HepG2 (cell line): ENCODE measurements around the gene SMPD2. TPM values are rescaled to one million over a fixed set of nuclear protein-coding genes. Genes with fewer than 3 reads are reported as not detected.

Source experiments
- ATAC-seq: fragments of 200-7000 bp; cut with Tn5 transposase; 3 replicates; pipeline ENCODE4 v1.9.1; 2020; ENCODE audit warnings: mild to moderate bottlenecking, moderate library complexity
- BruUV-seq: library from RNA; stranded (reverse); fragments of 400-500 nt; replicated peaks from 2 replicates; lab custom pipeline; 2021; lab: Mats Ljungman, UMichigan
- CTCF ChIA-PET: fragments of 300-600 bp; formaldehyde crosslinking; extraction: SDS; loops from one replicate; lab custom pipeline; 2021; ENCODE audit warnings: low total read pairs, inconsistent platforms, low intra/inter-chr PET ratio; lab: Yijun Ruan, JAX
- POLR2A ChIA-PET: fragments of 350-600 bp; sonication (Branson Sonifier 250); formaldehyde crosslinking; loops from one replicate; lab custom pipeline; 2020; ENCODE audit warnings: antibody characterized with exemption, inconsistent platforms; lab: Yijun Ruan, JAX
- DNase-seq: peaks from one replicate; pipeline ENCODE4 v3.0.0-alpha.2; 2015; ENCODE audit warnings: low spot score
- FAIRE-seq: peaks from 3 replicates; lab custom pipeline; 2011; peaks lifted over from hg19 to GRCh38; lab: Jason Lieb, UNC
- H2AFZ ChIP-seq: one replicate; pipeline ENCODE4 v1.6.1; 2011; ENCODE audit warnings: low read length, inconsistent platforms
- H3K27ac ChIP-seq: fragments of 300-600 bp; 3 replicates; pipeline ENCODE4 v1.8.0; 2011; ENCODE audit warnings: mixed run types, mild to moderate bottlenecking, mixed read lengths, low read length, inconsistent platforms; ENCODE audit not compliant: insufficient read depth; ENCODE audit errors: extremely low read length
- H3K27me3 ChIP-seq, 2 experiments: fragments of 200-600 bp in 1 of 2; 2 replicates in 1 of 2; 3 replicates in 1 of 2; pipeline versions ENCODE4 v1.6.0 to v1.8.0; 2011; ENCODE audit warnings: low read length in 2 of 2, mild to moderate bottlenecking in 2 of 2, moderate library complexity in 2 of 2, inconsistent platforms in 1 of 2; ENCODE audit not compliant: insufficient read depth in 2 of 2, control insufficient read depth in 1 of 2
- H3K36me3 ChIP-seq, 2 experiments: fragments of 200-600 bp in 1 of 2; replicated peaks in 1 of 2; 2 replicates in 1 of 2; 3 replicates in 1 of 2; pipeline versions ENCODE4 v1.5.1 to v1.8.0; 2011; ENCODE audit warnings: low read length in 2 of 2, inconsistent platforms in 1 of 2; ENCODE audit not compliant: insufficient read depth in 2 of 2, control insufficient read depth in 1 of 2
- H3K4me1 ChIP-seq: 2 replicates; pipeline ENCODE4 v1.5.1; 2012; ENCODE audit warnings: low read length, inconsistent platforms; ENCODE audit not compliant: insufficient read depth
- H3K4me2 ChIP-seq: 2 replicates; pipeline ENCODE4 v1.6.0; 2011; ENCODE audit warnings: low read depth, low read length, inconsistent platforms
- H3K4me3 ChIP-seq, 3 experiments: fragments of 200-600 bp in 1 of 3; sonication (generic), shearing (Covaris generic) in 1 of 3; replicated peaks in 1 of 3; 2 replicates each; pipeline ENCODE4 v1.5.1; 2011 to 2016; ENCODE audit warnings: low read length in 3 of 3, inconsistent platforms in 2 of 3, low read depth in 2 of 3, mild to moderate bottlenecking in 2 of 3, control low read depth in 1 of 3, mixed read lengths in 1 of 3; ENCODE audit not compliant: insufficient read depth in 1 of 3
- H3K79me2 ChIP-seq: one replicate; pipeline ENCODE4 v1.6.1; 2011; ENCODE audit warnings: low read length, inconsistent platforms; ENCODE audit not compliant: insufficient read depth
- H3K9ac ChIP-seq: 2 replicates; pipeline ENCODE4 v1.6.0; 2011; ENCODE audit warnings: mild to moderate bottlenecking, low read depth, low read length, inconsistent platforms; ENCODE audit not compliant: insufficient read depth
- H3K9me3 ChIP-seq: 2 replicates; pipeline ENCODE4 v1.5.1; 2012; ENCODE audit warnings: mild to moderate bottlenecking, low read length
- H4K20me1 ChIP-seq: 2 replicates; pipeline ENCODE4 v1.6.0; 2011; ENCODE audit warnings: inconsistent platforms, mild to moderate bottlenecking, low read length, moderate library complexity; ENCODE audit not compliant: insufficient read depth
- E2F2 ChIP-seq: sonication (generic); formaldehyde crosslinking; IDR thresholded peaks from 2 replicates; pipeline ENCODE4 v1.4.0; 2020; ENCODE audit warnings: missing genetic modification reagents, borderline replicate concordance
- GABPA ChIP-seq, 2 experiments: IDR thresholded peaks; 2 replicates each; pipeline ENCODE4 v1.6.1; 2011 to 2016; ENCODE audit warnings: low read depth in 2 of 2, low read length in 1 of 2, missing biosample characterization in 1 of 2, missing genetic modification characterization in 1 of 2
- HDAC6 ChIP-seq: fragments of 200-600 bp; sonication (generic); IDR thresholded peaks from 2 replicates; pipeline ENCODE4 v1.7.0; 2017; ENCODE audit warnings: mild to moderate bottlenecking, antibody characterized with exemption, low read length, low read depth
- MXI1 ChIP-seq: IDR thresholded peaks from 3 replicates; pipeline ENCODE4 v1.6.1; 2012; ENCODE audit warnings: low read depth, low read length, inconsistent platforms, borderline replicate concordance
- RBM39 ChIP-seq: fragments of 200-400 bp; formaldehyde crosslinking; IDR thresholded peaks from one replicate; pipeline ENCODE4 v1.6.1; 2018; ENCODE audit warnings: antibody characterized with exemption, mild to moderate bottlenecking, low read depth, low read length; ENCODE audit not compliant: poor library complexity, severe bottlenecking
- SP2 ChIP-seq: sonication (generic); formaldehyde crosslinking; IDR thresholded peaks from 2 replicates; pipeline ENCODE4 v1.5.1; 2020; ENCODE audit warnings: mild to moderate bottlenecking, missing genetic modification reagents
- ZBED4 ChIP-seq: sonication (generic); formaldehyde crosslinking; IDR thresholded peaks from 2 replicates; pipeline ENCODE4 v1.4.0; 2020; ENCODE audit warnings: missing genetic modification reagents, borderline replicate concordance
- ZNF18 ChIP-seq: sonication (generic); formaldehyde crosslinking; IDR thresholded peaks from 2 replicates; pipeline ENCODE4 v1.8.0; 2022; ENCODE audit warnings: mild to moderate bottlenecking, missing genetic modification reagents; ENCODE audit not compliant: insufficient replicate concordance
- ZNF256 ChIP-seq: sonication (generic); formaldehyde crosslinking; conservative IDR thresholded peaks from 2 replicates; pipeline ENCODE4 v1.4.0; 2020; ENCODE audit warnings: missing genetic modification reagents
- ZNF260 ChIP-seq: sonication (generic); formaldehyde crosslinking; IDR thresholded peaks from 2 replicates; pipeline ENCODE4 v1.4.0; 2020; ENCODE audit warnings: missing genetic modification reagents, low read depth, mild to moderate bottlenecking, borderline replicate concordance
- WGBS: methylation state at CpG from one replicate; pipeline ENCODE4 v1.1.6; 2017; ENCODE audit warnings: low lambda C conversion rate; 5-methylcytosine and 5-hydroxymethylcytosine counted together
- in situ Hi-C: cut with HindIII; loops from 2 replicates; pipeline ENCODE4 v1.10.0; 2017; ENCODE audit warnings: low pct_unique_long_range_greater_than_20kb; ENCODE audit not compliant: extremely low pct_ligation_motif_present
- intact Hi-C: fragments of 100-400 bp; cut with micrococcal nuclease; formaldehyde crosslinking; loops from one replicate; pipeline ENCODE4 v1.10.0; 2022; ENCODE audit not compliant: unreplicated experiment
- polyA plus RNA-seq, 8 experiments: library from polyadenylated mRNA; depleted of rRNA in 3 of 8; stranded (reverse) in 7 of 8; unstranded in 1 of 8; fragments of >200 nt; fragmentation: Illumina TruSeq in 4 of 8; extraction: Trizol in 4 of 8; gene quantifications; 2 replicates each; pipeline versions ENCODE4 v1.2.1 to v1.2.3, GENCODE V29; 2011 to 2016; ENCODE audit warnings: low read depth in 4 of 8, missing spikeins in 1 of 8, mixed read lengths in 1 of 8; ENCODE audit not compliant: insufficient read depth in 1 of 8
- total RNA-seq, 5 experiments: library from RNA; depleted of rRNA; stranded (reverse); fragments of >200 nt; fragmentation: Illumina TruSeq; extraction: Trizol; gene quantifications; 2 replicates each; pipeline ENCODE4 v1.2.3, GENCODE V29; 2016; ENCODE audit warnings: low read depth in 1 of 5
- TF ChIP-seq, protein P1 (sequence below): sonication (generic); formaldehyde crosslinking; IDR thresholded peaks from 2 replicates; pipeline ENCODE4 v1.4.0; 2020; ENCODE audit warnings: mild to moderate bottlenecking, low read depth, missing genetic modification reagents
- TF ChIP-seq, protein P2 (sequence below): sonication (generic); formaldehyde crosslinking; IDR thresholded peaks from 2 replicates; pipeline ENCODE4 v1.4.0; 2020; ENCODE audit warnings: mild to moderate bottlenecking, missing genetic modification reagents

The SMPD2 gene
- total and polyA plus RNA-seq, 2 of the 13 experiments (the other 11 are each of a cell fraction or from before 2014, with no cell fraction given): 5.9 to 10.6 TPM

DNA sequence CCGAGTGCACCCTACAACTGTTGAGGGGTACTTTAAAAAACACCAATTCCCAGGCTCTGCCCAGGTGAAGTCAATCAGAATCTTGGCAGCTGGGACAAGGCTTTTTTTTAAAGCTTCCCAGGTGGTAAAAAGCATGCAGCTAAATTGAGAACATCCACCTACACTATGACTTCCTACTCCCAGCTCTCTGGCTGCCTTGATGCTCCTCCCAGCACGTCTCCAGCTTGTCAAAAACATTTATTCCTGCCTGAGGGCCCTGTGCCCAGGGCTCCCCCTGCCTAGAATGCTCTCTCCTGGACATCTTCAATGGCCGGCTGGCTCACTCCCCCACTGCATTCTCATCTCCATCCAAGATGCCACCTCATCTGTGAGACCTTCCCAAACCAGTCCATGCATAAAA, 32.6 kb downstream of the SMPD2 start (continued):
- no peak for TF ChIP-seq RBM39
- TF ChIP-seq HDAC6: no peak
- TF ChIP-seq, protein P1, sequence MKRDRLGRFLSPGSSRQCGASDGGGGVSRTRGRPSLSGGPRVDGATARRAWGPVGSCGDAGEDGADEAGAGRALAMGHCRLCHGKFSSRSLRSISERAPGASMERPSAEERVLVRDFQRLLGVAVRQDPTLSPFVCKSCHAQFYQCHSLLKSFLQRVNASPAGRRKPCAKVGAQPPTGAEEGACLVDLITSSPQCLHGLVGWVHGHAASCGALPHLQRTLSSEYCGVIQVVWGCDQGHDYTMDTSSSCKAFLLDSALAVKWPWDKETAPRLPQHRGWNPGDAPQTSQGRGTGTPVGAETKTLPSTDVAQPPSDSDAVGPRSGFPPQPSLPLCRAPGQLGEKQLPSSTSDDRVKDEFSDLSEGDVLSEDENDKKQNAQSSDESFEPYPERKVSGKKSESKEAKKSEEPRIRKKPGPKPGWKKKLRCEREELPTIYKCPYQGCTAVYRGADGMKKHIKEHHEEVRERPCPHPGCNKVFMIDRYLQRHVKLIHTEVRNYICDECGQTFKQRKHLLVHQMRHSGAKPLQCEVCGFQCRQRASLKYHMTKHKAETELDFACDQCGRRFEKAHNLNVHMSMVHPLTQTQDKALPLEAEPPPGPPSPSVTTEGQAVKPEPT (CRISPR knock-in tag): no peak
- no peak for TF ChIP-seq SP2

DNA sequence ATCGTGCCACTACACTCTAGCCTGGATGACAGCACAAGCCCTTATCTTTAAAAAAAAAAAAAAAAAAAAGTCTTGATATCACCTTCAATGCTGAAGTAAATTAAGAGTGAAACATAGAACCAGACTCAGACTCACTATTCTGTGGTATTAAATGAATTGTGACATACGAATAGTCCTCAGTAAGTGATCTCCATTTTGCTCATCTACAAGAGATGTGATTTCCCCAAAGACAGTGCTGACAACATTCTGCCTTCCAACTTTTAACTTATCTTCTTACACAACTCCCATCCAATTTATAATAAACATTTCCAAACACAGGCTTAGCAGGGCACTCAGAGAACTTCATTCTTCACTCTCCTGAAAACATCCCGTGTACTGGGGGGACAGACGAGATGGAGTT, 34.5 kb downstream of the SMPD2 start:
- ATAC-seq (no peak), DNase-seq (no peak), FAIRE-seq (no peak)
- 96% methylated on average over 4 of the region's 4 CpGs for WGBS
- in situ Hi-C loops: no loop called here
- no peak overlapping the region for H2AFZ ChIP-seq
- ChIA-PET POLR2A (no interaction called here), CTCF (no interaction called here)
- H3K9ac ChIP-seq: no peak overlapping the region
- H3K27ac ChIP-seq: no peak overlapping the region
- H4K20me1 ChIP-seq: no peaks in the 10 kb centered on the region
- no peak overlapping the region for H3K4me3 ChIP-seq
- H3K4me2 ChIP-seq: no peak overlapping the region
- intact Hi-C loops: no loop called here
- H3K36me3 ChIP-seq: peaks cover 18 to 45% of the 10 kb centered on the region in 2 experiments; a peak in 4 of 5 replicates
- H3K4me1 ChIP-seq: peaks cover 37% of the 10 kb centered on the region
- H3K9me3 ChIP-seq: no peaks in the 10 kb centered on the region
- no TSS peak for BruUV-seq
- H3K79me2 ChIP-seq: peaks cover 12% of the 10 kb centered on the region
- no peaks in the 10 kb centered on the region for H3K27me3 ChIP-seq
- TF ChIP-seq ZNF256 (CRISPR knock-in tag): no peak
- no peak for TF ChIP-seq ZBED4 (CRISPR knock-in tag)
- TF ChIP-seq MXI1: no peak
- TF ChIP-seq, protein P2, sequence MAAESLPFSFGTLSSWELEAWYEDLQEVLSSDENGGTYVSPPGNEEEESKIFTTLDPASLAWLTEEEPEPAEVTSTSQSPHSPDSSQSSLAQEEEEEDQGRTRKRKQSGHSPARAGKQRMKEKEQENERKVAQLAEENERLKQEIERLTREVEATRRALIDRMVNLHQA (CRISPR knock-in tag): no peak
- TF ChIP-seq GABPA (IDR thresholded peaks at IDR 0.05; ENCODE audit: low read depth, low read length): no peak
- TF ChIP-seq GABPA (CRISPR knock-in tag; IDR thresholded peaks at IDR 0.05; ENCODE audit: low read depth): no peak
- TF ChIP-seq ZNF260 (CRISPR knock-in tag): no peak
- no peak for TF ChIP-seq ZNF18 (CRISPR knock-in tag)
- no peak for TF ChIP-seq HDAC6
- no peak for TF ChIP-seq E2F2 (CRISPR knock-in tag)
